GM23338 (cell line): ENCODE results near the gene KIF6. TPM values are rescaled to one million over a fixed set of nuclear protein-coding genes. Genes with fewer than 3 reads are reported as not detected.

ENCODE experiments used
- ATAC-seq: fragments of 200-7000 bp; cut with Tn5 transposase; 3 replicates; pipeline ENCODE4 v1.9.1; 2020
- DNase-seq: peaks from one replicate; pipeline ENCODE4 v3.0.0-alpha.2; 2015; ENCODE audit warnings: low spot score
- H2AFZ ChIP-seq: fragments of 200-600 bp; sonication (generic); 2 replicates; pipeline ENCODE4 v1.8.0; 2016; ENCODE audit warnings: antibody characterized with exemption, mild to moderate bottlenecking, moderate library complexity
- H3F3A ChIP-seq: fragments of 200-600 bp; sonication (generic); replicated peaks from 2 replicates; pipeline ENCODE4 v1.8.0; 2017; ENCODE audit warnings: antibody characterized with exemption, mixed run types, low read depth
- H3K27ac ChIP-seq: fragments of 200-600 bp; sonication (generic); 2 replicates; pipeline ENCODE4 v1.6.1; 2016; ENCODE audit warnings: low read depth
- H3K27me3 ChIP-seq: fragments of 200-600 bp; sonication (generic); 2 replicates; pipeline ENCODE4 v1.8.0; 2016; ENCODE audit warnings: mild to moderate bottlenecking, mixed run types, moderate library complexity; ENCODE audit not compliant: insufficient read depth
- H3K36me3 ChIP-seq: fragments of 200-600 bp; sonication (generic); 2 replicates; pipeline ENCODE4 v1.8.0; 2016; ENCODE audit warnings: mild to moderate bottlenecking; ENCODE audit not compliant: insufficient read depth
- H3K4me1 ChIP-seq: fragments of 200-600 bp; sonication (generic); 2 replicates; pipeline ENCODE4 v1.8.0; 2016; ENCODE audit warnings: mild to moderate bottlenecking, moderate library complexity; ENCODE audit not compliant: insufficient read depth
- H3K4me2 ChIP-seq: fragments of 200-600 bp; sonication (generic); 2 replicates; pipeline ENCODE4 v1.7.1; 2017; ENCODE audit warnings: mixed run types
- H3K4me3 ChIP-seq: fragments of 200-600 bp; sonication (generic); 2 replicates; pipeline ENCODE4 v1.6.1; 2016; ENCODE audit warnings: mixed run types
- H3K79me2 ChIP-seq: fragments of 200-600 bp; sonication (generic); replicated peaks from 2 replicates; pipeline ENCODE4 v1.8.0; 2017; ENCODE audit warnings: mild to moderate bottlenecking; ENCODE audit not compliant: insufficient read depth
- H3K9me2 ChIP-seq: fragments of 200-600 bp; sonication (generic); 2 replicates; pipeline ENCODE4 v1.8.0; 2017; ENCODE audit not compliant: insufficient read depth
- H4K20me1 ChIP-seq: fragments of 200-600 bp; sonication (generic); replicated peaks from 2 replicates; pipeline ENCODE4 v1.8.0; 2017; ENCODE audit warnings: mild to moderate bottlenecking; ENCODE audit not compliant: insufficient read depth
- H3K27ac Mint-ChIP-seq: 2 replicates; pipeline ENCODE4 v1.8.0; 2020; ENCODE audit warnings: inconsistent platforms, mild to moderate bottlenecking, moderate library complexity, mixed read lengths
- H3K27me3 Mint-ChIP-seq: 3 replicates; pipeline ENCODE4 v1.8.0; 2022; ENCODE audit warnings: low read depth, mild to moderate bottlenecking, moderate library complexity, mixed read lengths, inconsistent platforms; ENCODE audit not compliant: insufficient read depth, poor library complexity
- H3K36me3 Mint-ChIP-seq: 3 replicates; pipeline ENCODE4 v1.8.0; 2021; ENCODE audit warnings: low read depth, mild to moderate bottlenecking, inconsistent platforms, moderate library complexity, mixed read lengths
- H3K4me1 Mint-ChIP-seq: 3 replicates; pipeline ENCODE4 v1.8.0; 2020; ENCODE audit warnings: mild to moderate bottlenecking, inconsistent platforms, mixed read lengths
- H3K4me3 Mint-ChIP-seq: 3 replicates; pipeline ENCODE4 v1.8.0; 2021; ENCODE audit warnings: moderate library complexity, mild to moderate bottlenecking, inconsistent platforms, mixed read lengths
- H3K9me3 Mint-ChIP-seq: 3 replicates; pipeline ENCODE4 v1.8.0; 2020; ENCODE audit warnings: moderate library complexity, mild to moderate bottlenecking, inconsistent platforms, mixed read lengths
- CREB1 ChIP-seq: fragments of 250-450 bp; sonication (Bioruptor Pico); IDR thresholded peaks from 2 replicates; pipeline ENCODE4 v1.5.0; 2020; ENCODE audit warnings: low read depth, mild to moderate bottlenecking, moderate library complexity
- EZH2 ChIP-seq: fragments of 200-600 bp; sonication (generic); IDR thresholded peaks from one replicate; pipeline ENCODE4 v1.8.0; 2017; ENCODE audit warnings: antibody characterized with exemption, mild to moderate bottlenecking, low read depth; ENCODE audit not compliant: unreplicated experiment
- JUNB ChIP-seq: IDR thresholded peaks from one replicate; pipeline ENCODE4 v1.6.1; 2016; ENCODE audit warnings: antibody characterized with exemption; ENCODE audit not compliant: unreplicated experiment
- NANOG ChIP-seq: IDR thresholded peaks from 2 replicates; pipeline ENCODE4 v1.6.1; 2016; ENCODE audit warnings: antibody characterized with exemption, borderline replicate concordance
- POLR2AphosphoS5 ChIP-seq: IDR thresholded peaks from 2 replicates; pipeline ENCODE4 v1.6.1; 2016; ENCODE audit warnings: antibody characterized with exemption, low read depth
- STAT1 ChIP-seq: IDR thresholded peaks from one replicate; pipeline ENCODE4 v1.6.1; 2016; ENCODE audit warnings: antibody characterized with exemption; ENCODE audit not compliant: unreplicated experiment
- ZNF331 ChIP-seq: fragments of 250-450 bp; sonication (Bioruptor Pico); IDR thresholded peaks from 2 replicates; pipeline ENCODE4 v1.5.0; 2020; ENCODE audit warnings: low read depth, mild to moderate bottlenecking, moderate library complexity
- polyA plus RNA-seq: library from polyadenylated mRNA; unstranded; fragments of >200 nt; fragmentation: Nextera tagmentation; extraction: Ambion mirVana; gene quantifications from 2 replicates; pipeline ENCODE4 v1.2.1, GENCODE V29; 2016
- total RNA-seq: library from RNA; depleted of rRNA; stranded (reverse); fragments of >200 nt; shearing (Covaris generic); gene quantifications from 2 replicates; pipeline ENCODE4 v1.2.3, GENCODE V29; 2014
- TF ChIP-seq, protein P1 (sequence below), 2 experiments: fragments of 200-600 bp in 1 of 2; sonication (generic) in 1 of 2; conservative IDR thresholded peaks; 2 replicates each; pipeline versions ENCODE4 v1.5.1 to v1.6.1; 2016 to 2017; ENCODE audit warnings: antibody characterized with exemption in 2 of 2, low read depth in 2 of 2, mild to moderate bottlenecking in 2 of 2, moderate library complexity in 1 of 2
- TF ChIP-seq, protein P2 (sequence below): IDR thresholded peaks from 2 replicates; pipeline ENCODE4 v1.6.1; 2016; ENCODE audit warnings: antibody characterized with exemption
- TF ChIP-seq, protein P3 (sequence below): fragments of 250-450 bp; sonication (Bioruptor Pico); IDR thresholded peaks from 2 replicates; pipeline ENCODE4 v1.5.0; 2020; ENCODE audit warnings: mild to moderate bottlenecking, moderate library complexity

KIF6 gene
- total and polyA plus RNA-seq, 2 experiments from 2014 or later, result 0.87 to 1.7 TPM

- TF ChIP-seq ZNF331 (CRISPR knock-in tag) (no peak), STAT1 (no peak), EZH2 (no peak), NANOG (no peak), JUNB (no peak)
These were observed 150.2 kb downstream of the KIF6 start (continued) for GRCh38 chr6:39574991-39575390.

DNA sequence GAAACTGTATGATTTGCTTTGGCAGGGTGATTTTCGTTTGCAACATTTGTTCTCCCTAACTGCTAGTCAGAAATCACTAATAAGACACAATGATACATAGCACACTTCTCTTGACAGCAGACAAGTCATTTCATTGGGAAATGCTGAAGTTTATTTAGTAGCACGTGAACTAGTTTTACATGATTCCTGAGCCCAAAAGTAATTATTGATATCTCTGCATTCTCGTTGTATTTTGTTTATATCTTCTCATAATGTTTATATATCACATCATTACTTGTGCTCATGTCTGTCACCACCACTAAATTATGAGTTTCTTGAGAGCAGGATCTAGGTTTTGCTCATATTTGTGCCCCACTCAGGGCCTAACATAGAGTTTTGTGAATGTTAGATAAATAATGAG lies 151.7 kb downstream of the KIF6 start:
- ATAC-seq (no peak), DNase-seq (no peak)
- no peak overlapping the region for H3K4me3 ChIP-seq
- Mint-ChIP-seq H3K27me3 (peaks cover 3% of the 10 kb centered on the region), H3K27ac (no peak overlapping the region), H3K9me3 (no peaks in the 10 kb centered on the region; the same call in 2 of the 3 replicates), H3K36me3 (no peaks in the 10 kb centered on the region), H3K4me1 (peaks cover 3% of the 10 kb centered on the region; the same call in 1 of the 3 replicates), H3K4me3 (no peak overlapping the region)
- TF ChIP-seq, protein P1, sequence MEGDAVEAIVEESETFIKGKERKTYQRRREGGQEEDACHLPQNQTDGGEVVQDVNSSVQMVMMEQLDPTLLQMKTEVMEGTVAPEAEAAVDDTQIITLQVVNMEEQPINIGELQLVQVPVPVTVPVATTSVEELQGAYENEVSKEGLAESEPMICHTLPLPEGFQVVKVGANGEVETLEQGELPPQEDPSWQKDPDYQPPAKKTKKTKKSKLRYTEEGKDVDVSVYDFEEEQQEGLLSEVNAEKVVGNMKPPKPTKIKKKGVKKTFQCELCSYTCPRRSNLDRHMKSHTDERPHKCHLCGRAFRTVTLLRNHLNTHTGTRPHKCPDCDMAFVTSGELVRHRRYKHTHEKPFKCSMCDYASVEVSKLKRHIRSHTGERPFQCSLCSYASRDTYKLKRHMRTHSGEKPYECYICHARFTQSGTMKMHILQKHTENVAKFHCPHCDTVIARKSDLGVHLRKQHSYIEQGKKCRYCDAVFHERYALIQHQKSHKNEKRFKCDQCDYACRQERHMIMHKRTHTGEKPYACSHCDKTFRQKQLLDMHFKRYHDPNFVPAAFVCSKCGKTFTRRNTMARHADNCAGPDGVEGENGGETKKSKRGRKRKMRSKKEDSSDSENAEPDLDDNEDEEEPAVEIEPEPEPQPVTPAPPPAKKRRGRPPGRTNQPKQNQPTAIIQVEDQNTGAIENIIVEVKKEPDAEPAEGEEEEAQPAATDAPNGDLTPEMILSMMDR (conservative IDR thresholded peaks at IDR 0.05; ENCODE audit: low read depth in 2 of 2), result no peak
- TF ChIP-seq, protein P2, sequence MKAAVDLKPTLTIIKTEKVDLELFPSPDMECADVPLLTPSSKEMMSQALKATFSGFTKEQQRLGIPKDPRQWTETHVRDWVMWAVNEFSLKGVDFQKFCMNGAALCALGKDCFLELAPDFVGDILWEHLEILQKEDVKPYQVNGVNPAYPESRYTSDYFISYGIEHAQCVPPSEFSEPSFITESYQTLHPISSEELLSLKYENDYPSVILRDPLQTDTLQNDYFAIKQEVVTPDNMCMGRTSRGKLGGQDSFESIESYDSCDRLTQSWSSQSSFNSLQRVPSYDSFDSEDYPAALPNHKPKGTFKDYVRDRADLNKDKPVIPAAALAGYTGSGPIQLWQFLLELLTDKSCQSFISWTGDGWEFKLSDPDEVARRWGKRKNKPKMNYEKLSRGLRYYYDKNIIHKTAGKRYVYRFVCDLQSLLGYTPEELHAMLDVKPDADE, result no peak
- TF ChIP-seq EZH2, result no peak
- TF ChIP-seq CREB1 (CRISPR knock-in tag), result no peak
- no peak for TF ChIP-seq POLR2AphosphoS5
- no peak for TF ChIP-seq STAT1
- TF ChIP-seq, protein P3, sequence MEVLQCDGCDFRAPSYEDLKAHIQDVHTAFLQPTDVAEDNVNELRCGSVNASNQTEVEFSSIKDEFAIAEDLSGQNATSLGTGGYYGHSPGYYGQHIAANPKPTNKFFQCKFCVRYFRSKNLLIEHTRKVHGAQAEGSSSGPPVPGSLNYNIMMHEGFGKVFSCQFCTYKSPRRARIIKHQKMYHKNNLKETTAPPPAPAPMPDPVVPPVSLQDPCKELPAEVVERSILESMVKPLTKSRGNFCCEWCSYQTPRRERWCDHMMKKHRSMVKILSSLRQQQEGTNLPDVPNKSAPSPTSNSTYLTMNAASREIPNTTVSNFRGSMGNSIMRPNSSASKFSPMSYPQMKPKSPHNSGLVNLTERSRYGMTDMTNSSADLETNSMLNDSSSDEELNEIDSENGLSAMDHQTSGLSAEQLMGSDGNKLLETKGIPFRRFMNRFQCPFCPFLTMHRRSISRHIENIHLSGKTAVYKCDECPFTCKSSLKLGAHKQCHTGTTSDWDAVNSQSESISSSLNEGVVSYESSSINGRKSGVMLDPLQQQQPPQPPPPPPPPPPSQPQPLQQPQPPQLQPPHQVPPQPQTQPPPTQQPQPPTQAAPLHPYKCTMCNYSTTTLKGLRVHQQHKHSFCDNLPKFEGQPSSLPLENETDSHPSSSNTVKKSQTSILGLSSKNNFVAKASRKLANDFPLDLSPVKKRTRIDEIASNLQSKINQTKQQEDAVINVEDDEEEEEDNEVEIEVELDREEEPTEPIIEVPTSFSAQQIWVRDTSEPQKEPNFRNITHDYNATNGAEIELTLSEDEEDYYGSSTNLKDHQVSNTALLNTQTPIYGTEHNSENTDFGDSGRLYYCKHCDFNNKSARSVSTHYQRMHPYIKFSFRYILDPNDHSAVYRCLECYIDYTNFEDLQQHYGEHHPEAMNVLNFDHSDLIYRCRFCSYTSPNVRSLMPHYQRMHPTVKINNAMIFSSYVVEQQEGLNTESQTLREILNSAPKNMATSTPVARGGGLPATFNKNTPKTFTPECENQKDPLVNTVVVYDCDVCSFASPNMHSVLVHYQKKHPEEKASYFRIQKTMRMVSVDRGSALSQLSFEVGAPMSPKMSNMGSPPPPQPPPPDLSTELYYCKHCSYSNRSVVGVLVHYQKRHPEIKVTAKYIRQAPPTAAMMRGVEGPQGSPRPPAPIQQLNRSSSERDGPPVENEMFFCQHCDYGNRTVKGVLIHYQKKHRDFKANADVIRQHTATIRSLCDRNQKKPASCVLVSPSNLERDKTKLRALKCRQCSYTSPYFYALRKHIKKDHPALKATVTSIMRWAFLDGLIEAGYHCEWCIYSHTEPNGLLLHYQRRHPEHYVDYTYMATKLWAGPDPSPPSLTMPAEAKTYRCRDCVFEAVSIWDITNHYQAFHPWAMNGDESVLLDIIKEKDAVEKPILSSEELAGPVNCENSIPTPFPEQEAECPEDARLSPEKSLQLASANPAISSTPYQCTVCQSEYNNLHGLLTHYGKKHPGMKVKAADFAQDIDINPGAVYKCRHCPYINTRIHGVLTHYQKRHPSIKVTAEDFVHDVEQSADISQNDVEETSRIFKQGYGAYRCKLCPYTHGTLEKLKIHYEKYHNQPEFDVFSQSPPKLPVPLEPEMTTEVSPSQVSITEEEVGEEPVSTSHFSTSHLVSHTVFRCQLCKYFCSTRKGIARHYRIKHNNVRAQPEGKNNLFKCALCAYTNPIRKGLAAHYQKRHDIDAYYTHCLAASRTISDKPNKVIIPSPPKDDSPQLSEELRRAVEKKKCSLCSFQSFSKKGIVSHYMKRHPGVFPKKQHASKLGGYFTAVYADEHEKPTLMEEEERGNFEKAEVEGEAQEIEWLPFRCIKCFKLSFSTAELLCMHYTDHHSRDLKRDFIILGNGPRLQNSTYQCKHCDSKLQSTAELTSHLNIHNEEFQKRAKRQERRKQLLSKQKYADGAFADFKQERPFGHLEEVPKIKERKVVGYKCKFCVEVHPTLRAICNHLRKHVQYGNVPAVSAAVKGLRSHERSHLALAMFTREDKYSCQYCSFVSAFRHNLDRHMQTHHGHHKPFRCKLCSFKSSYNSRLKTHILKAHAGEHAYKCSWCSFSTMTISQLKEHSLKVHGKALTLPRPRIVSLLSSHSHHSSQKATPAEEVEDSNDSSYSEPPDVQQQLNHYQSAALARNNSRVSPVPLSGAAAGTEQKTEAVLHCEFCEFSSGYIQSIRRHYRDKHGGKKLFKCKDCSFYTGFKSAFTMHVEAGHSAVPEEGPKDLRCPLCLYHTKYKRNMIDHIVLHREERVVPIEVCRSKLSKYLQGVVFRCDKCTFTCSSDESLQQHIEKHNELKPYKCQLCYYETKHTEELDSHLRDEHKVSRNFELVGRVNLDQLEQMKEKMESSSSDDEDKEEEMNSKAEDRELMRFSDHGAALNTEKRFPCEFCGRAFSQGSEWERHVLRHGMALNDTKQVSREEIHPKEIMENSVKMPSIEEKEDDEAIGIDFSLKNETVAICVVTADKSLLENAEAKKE (CRISPR knock-in tag), result no peak
- H3K9me2 ChIP-seq, result no peaks in the 10 kb centered on the region
- H4K20me1 ChIP-seq, result no peaks in the 10 kb centered on the region
- H3F3A ChIP-seq, result no peaks in the 10 kb centered on the region
- no peaks in the 10 kb centered on the region for H3K27me3 ChIP-seq
- H2AFZ ChIP-seq, result no peak overlapping the region
- H3K4me2 ChIP-seq, result no peak overlapping the region
- H3K27ac ChIP-seq, result no peak overlapping the region
- H3K79me2 ChIP-seq, result no peaks in the 10 kb centered on the region
- H3K36me3 ChIP-seq, result no peaks in the 10 kb centered on the region
- H3K4me1 ChIP-seq, result no peaks in the 10 kb centered on the region
